Ascending aorta (tissue), 2 donors: Measurements from ENCODE around the gene GMEB2. TPM values are rescaled to one million over a fixed set of nuclear protein-coding genes. Genes with fewer than 3 reads are reported as not detected.

Source experiments
- DNase-seq, 2 donors: peaks; one replicate each; pipeline ENCODE4 v3.0.0-alpha.2; 2019; ENCODE audit warnings: low spot score in 2 of 2
- H3K27ac ChIP-seq, 2 donors: fragments of 200-600 bp; sonication (generic); one replicate each; pipeline ENCODE4 v1.5.1; 2016 to 2017; ENCODE audit warnings: mild to moderate bottlenecking in 1 of 2
- H3K27me3 ChIP-seq: fragments of 200-600 bp; sonication (generic); one replicate; pipeline ENCODE4 v1.5.1; 2017
- H3K36me3 ChIP-seq, 2 donors: fragments of 200-600 bp; sonication (generic); one replicate each; pipeline ENCODE4 v1.5.1; 2016
- H3K4me1 ChIP-seq, 2 donors: fragments of 200-600 bp; sonication (generic); one replicate each; pipeline ENCODE4 v1.5.1; 2016 to 2017; ENCODE audit warnings: mild to moderate bottlenecking in 1 of 2
- H3K4me3 ChIP-seq, 2 donors: fragments of 200-600 bp; sonication (generic); one replicate each; pipeline ENCODE4 v1.5.1; 2016 to 2017; ENCODE audit warnings: mild to moderate bottlenecking in 1 of 2
- H3K9me3 ChIP-seq, 2 donors: fragments of 200-600 bp; sonication (generic); one replicate each; pipeline ENCODE4 v1.5.1; 2016
- intact Hi-C: fragments of 100-400 bp; cut with DNase I; formaldehyde crosslinking; loops from one replicate; pipeline ENCODE4 v1.15.1; 2023
- total RNA-seq: library from RNA; depleted of rRNA; stranded (reverse); fragments of >200 nt; gene quantifications from one replicate; pipeline ENCODE4 v1.1.0, GENCODE V29; 2016
- TF ChIP-seq, protein P1 (sequence below), 3 experiments: fragments of 200-600 bp in 2 of 3; fragments of 450-650 bp in 1 of 3; sonication (generic) in 2 of 3; IDR thresholded peaks; one replicate each; pipeline ENCODE4 v1.5.1; 2016 to 2019; ENCODE audit warnings: antibody characterized with exemption in 3 of 3, mild to moderate bottlenecking in 1 of 3, moderate library complexity in 1 of 3

GMEB2 gene
- total RNA-seq, 1 donor from 2014 or later = 14.0 TPM

DNA sequence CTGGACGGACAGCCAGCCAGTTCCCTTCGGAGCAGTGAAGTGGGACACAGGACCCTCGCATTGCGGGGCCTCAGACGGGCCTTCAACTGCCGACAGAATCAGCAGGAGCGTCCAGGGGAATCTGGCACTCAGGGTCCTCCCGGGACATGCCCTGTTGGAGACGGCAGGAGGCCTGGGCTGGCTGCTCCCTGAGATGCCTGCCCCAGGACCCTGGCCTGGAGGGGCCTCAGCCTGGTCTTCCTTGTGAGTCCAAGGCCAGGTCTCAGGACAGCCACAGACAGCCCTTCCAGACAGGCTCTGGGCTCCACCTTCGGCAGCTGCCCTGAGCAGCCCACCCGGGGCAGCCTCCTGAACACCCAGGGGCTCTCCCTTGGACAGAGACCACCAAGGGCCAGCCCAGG is 38.3 kb downstream of the GMEB2 start:
- TF ChIP-seq, protein P1, sequence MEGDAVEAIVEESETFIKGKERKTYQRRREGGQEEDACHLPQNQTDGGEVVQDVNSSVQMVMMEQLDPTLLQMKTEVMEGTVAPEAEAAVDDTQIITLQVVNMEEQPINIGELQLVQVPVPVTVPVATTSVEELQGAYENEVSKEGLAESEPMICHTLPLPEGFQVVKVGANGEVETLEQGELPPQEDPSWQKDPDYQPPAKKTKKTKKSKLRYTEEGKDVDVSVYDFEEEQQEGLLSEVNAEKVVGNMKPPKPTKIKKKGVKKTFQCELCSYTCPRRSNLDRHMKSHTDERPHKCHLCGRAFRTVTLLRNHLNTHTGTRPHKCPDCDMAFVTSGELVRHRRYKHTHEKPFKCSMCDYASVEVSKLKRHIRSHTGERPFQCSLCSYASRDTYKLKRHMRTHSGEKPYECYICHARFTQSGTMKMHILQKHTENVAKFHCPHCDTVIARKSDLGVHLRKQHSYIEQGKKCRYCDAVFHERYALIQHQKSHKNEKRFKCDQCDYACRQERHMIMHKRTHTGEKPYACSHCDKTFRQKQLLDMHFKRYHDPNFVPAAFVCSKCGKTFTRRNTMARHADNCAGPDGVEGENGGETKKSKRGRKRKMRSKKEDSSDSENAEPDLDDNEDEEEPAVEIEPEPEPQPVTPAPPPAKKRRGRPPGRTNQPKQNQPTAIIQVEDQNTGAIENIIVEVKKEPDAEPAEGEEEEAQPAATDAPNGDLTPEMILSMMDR (IDR thresholded peaks at IDR 0.05) = no peak
- no peak overlapping the region for H3K27ac ChIP-seq
- H3K9me3 ChIP-seq = no peaks in the 10 kb centered on the region
- intact Hi-C loops = no loop called here
- no peak for DNase-seq
- no peaks in the 10 kb centered on the region for H3K4me1 ChIP-seq
- no peak overlapping the region for H3K4me3 ChIP-seq
- peaks cover 51 to 53% of the 10 kb centered on the region in 2 donors for H3K36me3 ChIP-seq
- H3K27me3 ChIP-seq = no peaks in the 10 kb centered on the region

DNA sequence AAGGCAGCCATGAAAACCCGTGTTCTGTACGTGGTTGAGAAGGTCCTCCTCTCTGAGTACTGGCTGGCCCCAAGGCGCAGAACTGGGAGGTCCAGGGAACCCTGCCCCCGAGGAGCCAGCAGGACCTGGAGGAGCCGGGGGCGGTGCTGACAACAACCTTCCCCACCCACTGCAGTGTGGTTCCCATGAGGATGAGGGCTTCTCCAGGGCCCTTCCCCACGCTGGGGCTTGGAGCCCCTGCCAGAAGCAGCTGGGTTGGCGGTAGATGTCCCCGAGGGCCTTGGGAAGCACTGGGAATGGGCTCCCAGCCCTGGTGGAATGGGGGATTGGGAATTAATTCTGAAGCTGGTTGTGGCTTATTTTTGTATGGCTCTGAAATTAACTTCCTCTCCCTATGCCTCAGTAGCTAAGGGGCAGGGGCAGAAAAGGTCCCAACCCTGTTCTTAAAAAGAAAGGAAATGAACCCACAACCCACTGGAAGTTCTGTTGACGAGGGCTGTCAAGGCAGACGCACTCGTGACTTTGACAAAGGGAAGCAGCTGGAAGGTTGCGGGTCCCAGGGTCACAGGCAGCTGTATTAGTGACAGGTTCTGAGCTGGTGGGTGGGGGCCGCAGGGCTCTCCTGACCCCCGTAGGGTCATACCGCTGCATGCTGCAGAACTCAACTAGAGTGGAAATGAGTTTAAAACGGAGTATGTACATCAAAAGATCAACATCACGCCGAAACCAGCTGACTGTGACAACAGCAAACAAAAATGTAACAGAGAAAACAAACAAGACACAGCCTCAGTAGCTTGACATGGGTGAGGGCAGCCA is 38.9 kb downstream of the GMEB2 start:
- intact Hi-C loops = no loop called here
- DNase-seq = no peak
- Histone ChIP-seq H3K36me3 (peaks cover 46 to 49% of the 10 kb centered on the region in 2 donors), H3K27me3 (no peaks in the 10 kb centered on the region), H3K4me3 (no peak overlapping the region), H3K4me1 (no peaks in the 10 kb centered on the region), H3K27ac (no peak overlapping the region), H3K9me3 (no peaks in the 10 kb centered on the region)
- TF ChIP-seq, protein P1 (IDR thresholded peaks at IDR 0.05) = no peak

DNA sequence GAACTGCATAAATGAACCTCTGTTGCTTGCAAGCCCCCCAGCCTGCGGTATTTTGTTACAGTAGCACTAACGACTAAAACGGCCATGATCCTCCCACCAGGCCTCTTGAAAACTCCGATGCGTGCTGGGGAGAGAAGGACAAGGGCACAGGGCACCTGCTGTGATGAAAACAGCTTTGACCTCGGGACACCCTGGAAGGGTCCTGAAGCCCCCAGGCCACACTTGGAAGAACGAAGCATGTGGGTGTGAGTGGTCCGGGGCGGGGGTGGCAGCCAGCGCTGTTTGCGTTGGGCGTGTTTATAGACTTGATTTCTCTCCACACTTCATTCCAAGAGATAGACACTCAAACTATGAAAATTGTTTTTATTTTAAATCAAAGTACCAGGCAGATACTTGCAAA is 39.6 kb downstream of the GMEB2 start:
- TF ChIP-seq, protein P1 (IDR thresholded peaks at IDR 0.05) = no peak
- Histone ChIP-seq H3K4me1 (no peaks in the 10 kb centered on the region), H3K27me3 (no peaks in the 10 kb centered on the region), H3K27ac (no peak overlapping the region), H3K36me3 (peaks cover 39 to 42% of the 10 kb centered on the region in 2 donors), H3K4me3 (no peak overlapping the region), H3K9me3 (no peaks in the 10 kb centered on the region)
- no peak for DNase-seq
- intact Hi-C loops = no loop called here

- H3K27me3 ChIP-seq = no peaks in the 10 kb centered on the region
- peaks cover 34 to 38% of the 10 kb centered on the region in 2 donors for H3K36me3 ChIP-seq
- TF ChIP-seq, protein P1 (IDR thresholded peaks at IDR 0.05) = no peak
- H3K27ac ChIP-seq = no peak overlapping the region
- intact Hi-C loops = no loop called here
- no peak overlapping the region for H3K4me3 ChIP-seq
- no peaks in the 10 kb centered on the region for H3K4me1 ChIP-seq
- DNase-seq = no peak
- no peaks in the 10 kb centered on the region for H3K9me3 ChIP-seq
These were observed 40.1 kb downstream of the GMEB2 start for GRCh38 chr20:63586797-63587196.

- DNase-seq = no peak
- H3K36me3 ChIP-seq = peaks cover 26 to 28% of the 10 kb centered on the region in 2 donors
- H3K4me1 ChIP-seq = no peaks in the 10 kb centered on the region
- no peaks in the 10 kb centered on the region for H3K27me3 ChIP-seq
- H3K9me3 ChIP-seq = no peaks in the 10 kb centered on the region
- no peak overlapping the region for H3K27ac ChIP-seq
- TF ChIP-seq, protein P1 (IDR thresholded peaks at IDR 0.05) = no peak
- intact Hi-C loops = no loop called here
- no peak overlapping the region for H3K4me3 ChIP-seq
These were observed 41.0 kb downstream of the GMEB2 start for GRCh38 chr20:63585616-63586565.
